Neural progenitor cell (in vitro differentiated cells): ENCODE results near the gene ATP11A. TPM values are rescaled to one million over a fixed set of nuclear protein-coding genes. Genes with fewer than 3 reads are reported as not detected.

ENCODE experiments used
- DNase-seq: peaks from one replicate; pipeline ENCODE4 v3.0.0-alpha.2; 2016; ENCODE audit warnings: low spot score
- H2AFZ ChIP-seq: fragments of 200-600 bp; sonication (generic); replicated peaks from 2 replicates; pipeline ENCODE4 v1.6.1; 2016; ENCODE audit warnings: antibody characterized with exemption
- H3F3A ChIP-seq: fragments of 200-600 bp; sonication (generic); 2 replicates; pipeline ENCODE4 v1.6.1; 2016; ENCODE audit warnings: antibody characterized with exemption, low read depth
- H3K27ac ChIP-seq: fragments of 200-600 bp; sonication (generic); 2 replicates; pipeline ENCODE4 v1.5.1; 2016; ENCODE audit warnings: mild to moderate bottlenecking
- H3K27me3 ChIP-seq: fragments of 200-600 bp; sonication (generic); 2 replicates; pipeline ENCODE4 v1.6.1; 2016; ENCODE audit warnings: mild to moderate bottlenecking, moderate library complexity
- H3K36me3 ChIP-seq: fragments of 200-600 bp; sonication (generic); 2 replicates; pipeline ENCODE4 v1.5.1; 2016
- H3K4me1 ChIP-seq: fragments of 200-600 bp; sonication (generic); 2 replicates; pipeline ENCODE4 v1.6.1; 2016; ENCODE audit warnings: mixed run types
- H3K4me2 ChIP-seq: fragments of 200-600 bp; sonication (generic); 2 replicates; pipeline ENCODE4 v1.6.1; 2016
- H3K4me3 ChIP-seq: fragments of 200-600 bp; sonication (generic); 2 replicates; pipeline ENCODE4 v1.5.1; 2016
- H3K79me2 ChIP-seq: fragments of 200-600 bp; sonication (generic); 2 replicates; pipeline ENCODE4 v1.6.1; 2016; ENCODE audit warnings: low read depth
- H3K9ac ChIP-seq: fragments of 200-600 bp; sonication (generic); 2 replicates; pipeline ENCODE4 v1.6.1; 2016
- H3K9me3 ChIP-seq: fragments of 200-600 bp; sonication (generic); 2 replicates; pipeline ENCODE4 v1.5.1; 2016; ENCODE audit warnings: low read depth
- H4K20me1 ChIP-seq: fragments of 200-600 bp; sonication (generic); 2 replicates; pipeline ENCODE4 v1.6.1; 2016; ENCODE audit warnings: low read depth
- H3K27ac Mint-ChIP-seq: 3 replicates; pipeline ENCODE4 v1.8.0; 2021; ENCODE audit warnings: mixed read lengths
- H3K27me3 Mint-ChIP-seq: 2 replicates; pipeline ENCODE4 v1.8.0; 2022; ENCODE audit warnings: low read depth, mild to moderate bottlenecking, inconsistent platforms, moderate library complexity, mixed read lengths; ENCODE audit not compliant: insufficient read depth
- H3K36me3 Mint-ChIP-seq: 3 replicates; pipeline ENCODE4 v1.8.0; 2021; ENCODE audit warnings: mixed read lengths
- H3K4me1 Mint-ChIP-seq: 3 replicates; pipeline ENCODE4 v1.8.0; 2021; ENCODE audit warnings: mixed read lengths
- H3K4me3 Mint-ChIP-seq: 3 replicates; pipeline ENCODE4 v1.8.0; 2021; ENCODE audit warnings: mild to moderate bottlenecking, moderate library complexity, mixed read lengths
- H3K9me3 Mint-ChIP-seq: 3 replicates; pipeline ENCODE4 v1.8.0; 2020; ENCODE audit warnings: mixed read lengths
- EZH2 ChIP-seq: fragments of 200-600 bp; sonication (generic); IDR thresholded peaks from 2 replicates; pipeline ENCODE4 v1.6.1; 2017; ENCODE audit warnings: antibody characterized with exemption, mild to moderate bottlenecking, moderate library complexity
- EZH2phosphoT487 ChIP-seq: fragments of 200-600 bp; sonication (generic); IDR thresholded peaks from 2 replicates; pipeline ENCODE4 v1.6.1; 2017; ENCODE audit warnings: antibody characterized with exemption
- total RNA-seq: library from RNA; depleted of rRNA; stranded (reverse); fragments of >200 nt; gene quantifications from 2 replicates; pipeline ENCODE4 v1.2.3, GENCODE V29; 2015; ENCODE audit warnings: low replicate concordance
- TF ChIP-seq, protein P1 (sequence below): fragments of 200-600 bp; sonication (generic); IDR thresholded peaks from 2 replicates; pipeline ENCODE4 v1.5.1; 2017; ENCODE audit warnings: antibody characterized with exemption, mild to moderate bottlenecking

The ATP11A gene
- total RNA-seq, 1 donor from 2014 or later: 12.6 TPM

DNA sequence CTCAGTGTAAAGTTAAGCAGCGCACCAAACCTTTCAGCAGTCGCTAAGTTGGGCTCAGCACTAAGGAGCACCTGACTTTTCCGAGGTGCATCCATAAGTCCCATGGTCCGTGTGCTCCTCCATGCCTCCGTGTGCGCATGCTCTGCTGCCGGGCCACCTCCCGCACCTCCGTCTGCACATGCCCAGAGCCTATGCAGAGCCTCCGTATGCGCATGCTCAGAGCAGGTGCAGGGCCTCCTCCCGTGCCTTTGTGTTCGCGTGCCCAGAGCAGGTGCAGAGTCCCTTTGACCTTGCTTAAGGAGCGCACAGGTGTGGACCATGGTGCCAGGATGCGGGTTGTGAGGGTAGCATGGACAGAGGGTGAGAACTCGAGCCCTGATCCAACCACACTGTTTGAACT is 46.0 kb downstream of the ATP11A start:
- Mint-ChIP-seq H3K36me3 (peaks cover 2% of the 10 kb centered on the region), H3K4me1 (peaks cover 63% of the 10 kb centered on the region), H3K9me3 (no peaks in the 10 kb centered on the region), H3K27me3 (peaks cover 6% of the 10 kb centered on the region), H3K27ac (no peak overlapping the region), H3K4me3 (no peak overlapping the region)
- H3K4me3 ChIP-seq: no peak overlapping the region
- TF ChIP-seq EZH2phosphoT487 (no peak), EZH2 (no peak)
- TF ChIP-seq, protein P1, sequence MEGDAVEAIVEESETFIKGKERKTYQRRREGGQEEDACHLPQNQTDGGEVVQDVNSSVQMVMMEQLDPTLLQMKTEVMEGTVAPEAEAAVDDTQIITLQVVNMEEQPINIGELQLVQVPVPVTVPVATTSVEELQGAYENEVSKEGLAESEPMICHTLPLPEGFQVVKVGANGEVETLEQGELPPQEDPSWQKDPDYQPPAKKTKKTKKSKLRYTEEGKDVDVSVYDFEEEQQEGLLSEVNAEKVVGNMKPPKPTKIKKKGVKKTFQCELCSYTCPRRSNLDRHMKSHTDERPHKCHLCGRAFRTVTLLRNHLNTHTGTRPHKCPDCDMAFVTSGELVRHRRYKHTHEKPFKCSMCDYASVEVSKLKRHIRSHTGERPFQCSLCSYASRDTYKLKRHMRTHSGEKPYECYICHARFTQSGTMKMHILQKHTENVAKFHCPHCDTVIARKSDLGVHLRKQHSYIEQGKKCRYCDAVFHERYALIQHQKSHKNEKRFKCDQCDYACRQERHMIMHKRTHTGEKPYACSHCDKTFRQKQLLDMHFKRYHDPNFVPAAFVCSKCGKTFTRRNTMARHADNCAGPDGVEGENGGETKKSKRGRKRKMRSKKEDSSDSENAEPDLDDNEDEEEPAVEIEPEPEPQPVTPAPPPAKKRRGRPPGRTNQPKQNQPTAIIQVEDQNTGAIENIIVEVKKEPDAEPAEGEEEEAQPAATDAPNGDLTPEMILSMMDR: no peak
- H3K4me2 ChIP-seq: no peak overlapping the region
- H3K27me3 ChIP-seq: no peaks in the 10 kb centered on the region
- no peaks in the 10 kb centered on the region for H3K9me3 ChIP-seq
- H3K27ac ChIP-seq: no peak overlapping the region
- H4K20me1 ChIP-seq: peaks cover 71% of the 10 kb centered on the region
- no peak for DNase-seq
- H3K79me2 ChIP-seq: peaks cover 55% of the 10 kb centered on the region
- H3K9ac ChIP-seq: no peak overlapping the region
- H2AFZ ChIP-seq: no peak overlapping the region
- H3K4me1 ChIP-seq: peaks cover 31% of the 10 kb centered on the region
- peaks cover 34% of the 10 kb centered on the region for H3F3A ChIP-seq
- H3K36me3 ChIP-seq: no peaks in the 10 kb centered on the region

DNA sequence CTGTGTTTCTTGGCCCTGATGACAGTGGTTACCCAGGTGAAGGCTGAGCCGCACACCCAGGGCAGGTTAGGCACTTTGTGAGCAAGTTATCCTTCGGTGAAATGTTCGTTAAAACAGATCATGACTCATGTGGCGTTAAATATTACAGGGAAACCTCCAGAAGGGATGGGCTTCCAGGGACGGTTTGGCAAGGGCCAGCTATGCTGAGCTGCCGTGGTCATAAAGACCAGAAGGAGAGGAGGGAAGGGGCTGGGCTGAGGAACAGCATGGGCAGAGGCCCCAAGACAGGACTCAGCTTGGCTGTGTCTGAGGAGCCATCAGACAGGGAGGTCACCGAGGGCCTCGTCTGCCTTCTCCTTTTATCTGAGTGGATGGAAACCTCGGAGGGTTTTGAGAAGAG is 47.5 kb downstream of the ATP11A start:
- H3K4me3 ChIP-seq: no peak overlapping the region
- TF ChIP-seq, protein P1: no peak
- no peak for TF ChIP-seq EZH2phosphoT487
- TF ChIP-seq EZH2: no peak
- H3K4me1 Mint-ChIP-seq: peaks cover 62% of the 10 kb centered on the region
- peaks cover 66% of the 10 kb centered on the region for H4K20me1 ChIP-seq
- H3K36me3 ChIP-seq: no peaks in the 10 kb centered on the region
- peak overlapping the region; percentile 50 for H3K27ac Mint-ChIP-seq
- no peaks in the 10 kb centered on the region for H3K9me3 ChIP-seq
- peaks cover 3% of the 10 kb centered on the region for H3K27me3 Mint-ChIP-seq
- H3K27me3 ChIP-seq: no peaks in the 10 kb centered on the region
- H2AFZ ChIP-seq: no peak overlapping the region
- H3K4me2 ChIP-seq: no peak overlapping the region
- DNase-seq: no peak
- no peak overlapping the region for H3K9ac ChIP-seq
- H3K36me3 Mint-ChIP-seq: peaks cover 2% of the 10 kb centered on the region
- peaks cover 48% of the 10 kb centered on the region for H3K79me2 ChIP-seq
- H3K4me1 ChIP-seq: peaks cover 31% of the 10 kb centered on the region
- peak overlapping the region; percentile 39 for H3K4me3 Mint-ChIP-seq
- no peaks in the 10 kb centered on the region for H3K9me3 Mint-ChIP-seq
- peaks cover 32% of the 10 kb centered on the region for H3F3A ChIP-seq
- no peak overlapping the region for H3K27ac ChIP-seq

DNA sequence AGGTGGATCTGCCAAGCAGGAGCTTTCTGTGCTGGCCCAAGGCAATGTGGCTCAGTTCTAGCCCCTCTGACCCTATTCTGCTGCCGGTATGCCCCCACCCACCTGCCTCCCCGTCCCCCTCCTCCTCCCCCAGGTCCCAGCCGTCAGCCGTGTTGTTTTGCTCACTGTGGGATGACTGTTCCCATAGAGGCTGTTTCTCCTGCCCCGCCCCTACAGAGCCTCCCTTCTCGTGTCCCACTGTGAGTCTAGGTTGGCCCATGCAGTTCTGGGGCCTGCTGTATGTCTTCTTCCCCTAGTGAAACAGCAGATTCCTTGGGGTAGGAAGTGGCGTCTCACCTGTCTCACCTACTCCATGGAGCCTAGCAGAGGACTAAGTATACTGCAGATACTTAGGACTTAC is 48.8 kb downstream of the ATP11A start:
- no peak overlapping the region for H3K4me2 ChIP-seq
- peaks cover 24% of the 10 kb centered on the region for H3K4me1 ChIP-seq
- Mint-ChIP-seq H3K36me3 (peaks cover 2% of the 10 kb centered on the region), H3K4me1 (peaks cover 58% of the 10 kb centered on the region), H3K9me3 (no peaks in the 10 kb centered on the region), H3K4me3 (no peak overlapping the region), H3K27me3 (peaks cover 3% of the 10 kb centered on the region), H3K27ac (no peak overlapping the region)
- H3K9ac ChIP-seq: no peak overlapping the region
- TF ChIP-seq EZH2phosphoT487 (no peak), EZH2 (no peak)
- H3K4me3 ChIP-seq: no peak overlapping the region
- H3K79me2 ChIP-seq: peaks cover 41% of the 10 kb centered on the region
- no peak overlapping the region for H2AFZ ChIP-seq
- DNase-seq: no peak
- no peaks in the 10 kb centered on the region for H3K36me3 ChIP-seq
- peaks cover 19% of the 10 kb centered on the region for H3F3A ChIP-seq
- no peaks in the 10 kb centered on the region for H3K27me3 ChIP-seq
- no peak overlapping the region for H3K27ac ChIP-seq
- no peaks in the 10 kb centered on the region for H3K9me3 ChIP-seq
- H4K20me1 ChIP-seq: peaks cover 66% of the 10 kb centered on the region

DNA sequence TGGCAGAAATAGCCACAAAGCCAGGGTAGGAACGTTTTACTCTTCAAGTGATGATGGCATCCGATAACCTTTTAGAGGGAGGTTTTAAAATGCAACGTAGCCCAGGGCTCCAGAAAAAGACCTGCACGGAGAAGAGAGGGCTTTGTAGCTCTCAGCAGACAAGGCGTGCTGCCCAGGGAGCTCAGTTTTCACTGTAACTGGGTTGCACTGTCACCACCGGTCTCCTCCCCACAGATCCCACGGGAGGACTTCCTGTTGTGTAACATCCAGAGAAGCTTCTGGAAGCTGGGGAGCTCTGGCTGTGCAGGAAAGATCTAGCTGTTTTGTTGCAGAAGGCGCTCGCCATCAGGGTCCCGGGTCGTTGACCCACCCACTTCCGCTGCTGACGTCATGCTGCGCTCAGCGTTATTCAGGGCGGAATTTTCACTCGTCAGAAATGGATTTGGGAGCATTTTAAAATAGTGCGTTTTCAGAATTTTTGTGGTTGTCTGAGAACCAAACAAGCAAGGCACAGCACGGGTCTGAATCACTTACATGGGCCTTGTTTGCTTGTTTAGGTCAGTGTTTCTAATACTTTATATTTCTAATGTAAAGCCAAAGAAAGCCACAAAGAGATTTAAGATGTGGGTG is 50.8 kb downstream of the ATP11A start:
- TF ChIP-seq, protein P1: no peak
- no peak for TF ChIP-seq EZH2phosphoT487
- TF ChIP-seq EZH2: no peak
- Histone ChIP-seq H3K27ac (no peak overlapping the region), H3K4me2 (no peak overlapping the region), H3K79me2 (peaks cover 39% of the 10 kb centered on the region), H3K9me3 (no peaks in the 10 kb centered on the region), H3K4me1 (peaks cover 5% of the 10 kb centered on the region), H3F3A (no peaks in the 10 kb centered on the region), H2AFZ (no peak overlapping the region), H4K20me1 (peaks cover 57% of the 10 kb centered on the region), H3K9ac (no peak overlapping the region), H3K36me3 (no peaks in the 10 kb centered on the region), H3K4me3 (no peak overlapping the region), H3K27me3 (no peaks in the 10 kb centered on the region)
- Mint-ChIP-seq H3K9me3 (no peaks in the 10 kb centered on the region), H3K36me3 (peaks cover 2% of the 10 kb centered on the region), H3K27ac (peak overlapping the region; percentile 39), H3K4me3 (no peak overlapping the region), H3K27me3 (peaks cover 3% of the 10 kb centered on the region), H3K4me1 (peaks cover 51% of the 10 kb centered on the region)
- no peak for DNase-seq
